ENCODE results near the gene GIGYF2. TPM values are rescaled to one million over a fixed set of nuclear protein-coding genes. Genes with fewer than 3 reads are reported as not detected.

Gene GIGYF2
- total RNA-seq, 2 donors from 2014 or later, result 62.5 to 72.3 TPM

- H3K4me3 Mint-ChIP-seq, result peak overlapping the region; percentile 45
- no peak overlapping the region for H3K9ac ChIP-seq (ENCODE audit: extremely low read depth, low read length, poor library complexity, severe bottlenecking)
- no peaks in the 10 kb centered on the region for H3K9me3 Mint-ChIP-seq
- H3K4me1 Mint-ChIP-seq, result peaks cover 2% of the 10 kb centered on the region
- 93 to 95% methylated on average over 12 to 16 of the region's 16 CpGs for WGBS, 2 experiments (ENCODE audit: insufficient coverage in 1 of 2, insufficient read length in 1 of 2)
- DNase-seq, result no peak
- peaks cover 20% of the 10 kb centered on the region for H3K27me3 ChIP-seq (ENCODE audit: control insufficient read depth, insufficient read depth, low read length, poor library complexity, severe bottlenecking)
- H3K27ac ChIP-seq (ENCODE audit: low read depth, low read length), result no peak overlapping the region
- H3K4me3 ChIP-seq (ENCODE audit: low read length), result no peak overlapping the region
- H3K36me3 ChIP-seq (ENCODE audit: control insufficient read depth, insufficient read depth, low read length), result no peaks in the 10 kb centered on the region
- no peaks in the 10 kb centered on the region for H3K9me3 ChIP-seq (ENCODE audit: control insufficient read depth, low read length)
- H3K27me3 Mint-ChIP-seq (ENCODE audit: insufficient read depth), result peaks cover 30% of the 10 kb centered on the region
- no peaks in the 10 kb centered on the region for H3K4me1 ChIP-seq (ENCODE audit: control insufficient read depth, insufficient read depth, low read length)
- H3K36me3 Mint-ChIP-seq (ENCODE audit: low read depth), result no peaks in the 10 kb centered on the region
- TF ChIP-seq CTCF (conservative IDR thresholded peaks at IDR 0.05), result no peak
- H3K27ac Mint-ChIP-seq, result no peak overlapping the region
Measured at GRCh38 chr2:232874677-232875223, 177.6 kb downstream of the GIGYF2 start.

DNA sequence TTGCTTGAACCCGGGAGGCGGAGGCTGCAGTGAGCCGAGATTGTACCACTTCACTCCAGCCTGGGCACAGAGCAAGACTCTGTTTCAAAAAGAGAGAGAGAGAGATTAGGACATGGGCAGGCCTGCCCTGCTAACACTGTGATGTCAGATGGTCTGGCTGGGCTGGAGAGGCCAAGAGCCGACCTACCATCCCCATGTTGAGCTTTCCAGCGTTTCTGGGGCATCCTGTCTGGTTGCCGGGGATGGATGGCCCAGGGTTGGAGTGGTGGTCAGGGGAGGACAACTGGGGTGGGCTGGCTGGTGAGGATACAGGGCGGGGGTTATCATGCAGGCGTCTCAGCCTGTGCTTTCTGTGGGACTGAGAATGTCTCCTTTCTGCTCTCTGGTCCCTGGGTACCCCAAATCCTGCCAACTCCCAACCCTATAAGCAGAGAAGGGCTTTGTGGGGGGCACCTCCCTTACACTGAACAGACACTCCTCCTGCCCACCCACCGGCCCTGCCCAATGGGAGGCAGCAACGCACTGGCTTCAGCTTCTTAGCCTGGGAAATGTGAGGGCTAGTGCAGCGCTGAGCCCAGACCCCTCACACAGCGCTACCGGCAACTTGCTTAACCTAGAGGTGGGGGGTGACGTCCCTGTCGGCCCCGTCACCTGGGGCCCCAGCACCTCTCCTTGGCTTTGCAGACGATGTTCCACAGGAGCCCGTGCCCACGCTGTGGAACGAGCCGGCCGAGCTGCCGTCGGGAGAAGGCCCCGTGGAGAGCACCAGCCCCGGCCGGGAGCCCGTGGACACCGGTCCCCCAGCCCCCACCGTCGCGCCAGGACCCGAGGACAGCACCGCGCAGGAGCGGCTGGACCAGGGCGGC, 178.4 kb downstream of the GIGYF2 start:
- Mint-ChIP-seq H3K9me3 (no peaks in the 10 kb centered on the region), H3K4me3 (peak overlapping the region; percentile 45), H3K36me3 (ENCODE audit: low read depth) (no peaks in the 10 kb centered on the region), H3K4me1 (no peaks in the 10 kb centered on the region), H3K27ac (no peak overlapping the region), H3K27me3 (ENCODE audit: insufficient read depth) (peaks cover 29% of the 10 kb centered on the region)
- no peaks in the 10 kb centered on the region for H3K36me3 ChIP-seq (ENCODE audit: control insufficient read depth, insufficient read depth, low read length)
- TF ChIP-seq CTCF (conservative IDR thresholded peaks at IDR 0.05), result no peak
- no peak overlapping the region for H3K4me3 ChIP-seq (ENCODE audit: low read length)
- no peaks in the 10 kb centered on the region for H3K9me3 ChIP-seq (ENCODE audit: control insufficient read depth, low read length)
- no peak overlapping the region for H3K27ac ChIP-seq (ENCODE audit: low read depth, low read length)
- no peaks in the 10 kb centered on the region for H3K4me1 ChIP-seq (ENCODE audit: control insufficient read depth, insufficient read depth, low read length)
- H3K27me3 ChIP-seq (ENCODE audit: control insufficient read depth, insufficient read depth, low read length, poor library complexity, severe bottlenecking), result peaks cover 20% of the 10 kb centered on the region
- DNase-seq, result peak; percentile 68
- WGBS, 2 experiments (ENCODE audit: insufficient coverage in 1 of 2, insufficient read length in 1 of 2), result 39 to 53% methylated on average over 12 to 34 of the region's 37 CpGs
- H3K9ac ChIP-seq (ENCODE audit: extremely low read depth, low read length, poor library complexity, severe bottlenecking), result no peak overlapping the region

DNA sequence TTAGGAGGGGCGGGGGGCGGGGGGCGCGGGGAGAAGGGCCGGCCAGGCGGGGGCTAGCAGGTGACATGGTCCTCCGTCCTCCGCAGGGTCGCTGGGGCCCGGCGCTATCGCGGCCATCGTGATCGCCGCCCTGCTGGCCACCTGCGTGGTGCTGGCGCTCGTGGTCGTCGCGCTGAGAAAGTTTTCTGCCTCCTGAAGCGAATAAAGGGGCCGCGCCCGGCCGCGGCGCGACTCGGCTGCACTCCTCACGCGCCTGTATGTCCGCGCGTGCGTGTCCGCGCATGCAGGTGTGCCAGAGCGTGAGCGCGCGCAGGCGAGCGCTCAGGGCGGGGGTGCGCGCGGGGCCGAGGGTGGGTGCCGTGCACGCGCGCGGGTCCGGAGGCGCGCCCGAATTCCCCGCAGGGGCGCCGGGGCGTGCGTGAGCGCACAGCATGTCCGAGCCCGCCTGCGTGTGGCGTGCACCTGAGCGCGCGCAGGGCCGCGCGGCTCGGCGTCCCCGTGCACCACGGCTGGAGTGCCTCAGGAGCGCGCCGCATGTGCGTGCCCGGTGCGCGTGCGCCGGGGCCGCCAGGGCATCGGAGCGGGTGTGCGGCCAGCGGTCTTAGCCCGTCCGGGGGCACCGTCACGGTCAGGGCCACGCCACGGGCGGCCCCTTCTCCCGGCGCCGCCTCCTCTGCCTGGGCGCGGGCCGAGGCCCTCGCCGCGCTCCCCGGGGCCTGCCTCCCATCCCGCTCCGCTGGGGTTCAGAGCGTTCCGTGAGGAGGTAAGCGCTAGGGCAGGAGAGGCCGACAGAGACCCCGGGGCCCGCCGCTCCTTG, 179.2 kb downstream of the GIGYF2 start:
- Mint-ChIP-seq H3K27me3 (ENCODE audit: insufficient read depth) (peaks cover 29% of the 10 kb centered on the region), H3K36me3 (ENCODE audit: low read depth) (no peaks in the 10 kb centered on the region), H3K27ac (no peak overlapping the region), H3K4me3 (peak overlapping the region; percentile 45), H3K9me3 (no peaks in the 10 kb centered on the region), H3K4me1 (no peaks in the 10 kb centered on the region)
- Histone ChIP-seq H3K27me3 (ENCODE audit: control insufficient read depth, insufficient read depth, low read length, poor library complexity, severe bottlenecking) (peaks cover 20% of the 10 kb centered on the region), H3K9ac (ENCODE audit: extremely low read depth, low read length, poor library complexity, severe bottlenecking) (no peak overlapping the region), H3K27ac (ENCODE audit: low read depth, low read length) (no peak overlapping the region), H3K9me3 (ENCODE audit: control insufficient read depth, low read length) (no peaks in the 10 kb centered on the region), H3K36me3 (ENCODE audit: control insufficient read depth, insufficient read depth, low read length) (no peaks in the 10 kb centered on the region), H3K4me1 (ENCODE audit: control insufficient read depth, insufficient read depth, low read length) (no peaks in the 10 kb centered on the region), H3K4me3 (ENCODE audit: low read length) (peak overlapping the region; percentile 75)
- peak; percentile 81 for DNase-seq
- peak; percentile 70 for TF ChIP-seq CTCF (conservative IDR thresholded peaks at IDR 0.05)
- 2 to 13% methylated on average over 15 to 117 of the region's 119 CpGs for WGBS, 2 experiments (ENCODE audit: insufficient coverage in 1 of 2, insufficient read length in 1 of 2)
